Measurements from ENCODE around the gene TPST1. TPM values are rescaled to one million over a fixed set of nuclear protein-coding genes. Genes with fewer than 3 reads are reported as not detected.
"Not testable (repeated sequence)": the region's sequence is repeated elsewhere in the genome, so short reads cannot be mapped to it uniquely, and the experiment has no call there.

The TPST1 gene
- total RNA-seq, 4 donors from 2014 or later, result 1.5 to 28.3 (median 9.7) TPM

DNA sequence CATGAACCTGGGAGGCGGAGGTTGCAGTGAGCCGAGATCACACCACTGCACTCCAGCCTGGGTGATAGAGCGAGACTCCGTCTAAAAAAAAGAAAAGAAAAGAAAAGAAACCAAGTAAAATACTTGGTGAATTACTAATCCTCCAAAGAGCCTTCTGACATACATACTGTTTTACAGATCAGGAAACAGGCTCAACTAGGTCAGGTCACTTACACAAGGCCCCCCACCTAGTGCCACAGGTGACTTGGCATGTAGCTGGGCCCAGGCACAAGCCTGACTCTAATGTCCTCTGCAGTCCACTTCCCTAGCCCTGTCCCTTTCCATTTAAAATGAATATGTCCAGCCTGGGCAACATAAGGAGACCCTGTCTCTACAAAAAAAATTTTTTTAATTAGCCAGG is 157.0 kb downstream of the TPST1 start:
- in situ Hi-C loops (cut with MboI; ENCODE audit: low pct_ligation_motif_present in 1 of 4, low pct_unique_long_range_greater_than_20kb in 1 of 4, low sequenced_read_pairs in 3 of 4), result no loop called here
- no peak for TF ChIP-seq EP300 (IDR thresholded peaks at IDR 0.05; ENCODE audit: low read depth)
- TF ChIP-seq, protein P1, sequence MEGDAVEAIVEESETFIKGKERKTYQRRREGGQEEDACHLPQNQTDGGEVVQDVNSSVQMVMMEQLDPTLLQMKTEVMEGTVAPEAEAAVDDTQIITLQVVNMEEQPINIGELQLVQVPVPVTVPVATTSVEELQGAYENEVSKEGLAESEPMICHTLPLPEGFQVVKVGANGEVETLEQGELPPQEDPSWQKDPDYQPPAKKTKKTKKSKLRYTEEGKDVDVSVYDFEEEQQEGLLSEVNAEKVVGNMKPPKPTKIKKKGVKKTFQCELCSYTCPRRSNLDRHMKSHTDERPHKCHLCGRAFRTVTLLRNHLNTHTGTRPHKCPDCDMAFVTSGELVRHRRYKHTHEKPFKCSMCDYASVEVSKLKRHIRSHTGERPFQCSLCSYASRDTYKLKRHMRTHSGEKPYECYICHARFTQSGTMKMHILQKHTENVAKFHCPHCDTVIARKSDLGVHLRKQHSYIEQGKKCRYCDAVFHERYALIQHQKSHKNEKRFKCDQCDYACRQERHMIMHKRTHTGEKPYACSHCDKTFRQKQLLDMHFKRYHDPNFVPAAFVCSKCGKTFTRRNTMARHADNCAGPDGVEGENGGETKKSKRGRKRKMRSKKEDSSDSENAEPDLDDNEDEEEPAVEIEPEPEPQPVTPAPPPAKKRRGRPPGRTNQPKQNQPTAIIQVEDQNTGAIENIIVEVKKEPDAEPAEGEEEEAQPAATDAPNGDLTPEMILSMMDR (IDR thresholded peaks at IDR 0.05), result no peak
- TF ChIP-seq POLR2A (IDR thresholded peaks at IDR 0.05), result no peak
- TF ChIP-seq POLR2AphosphoS5 (IDR thresholded peaks at IDR 0.05), result no peak
- H3K4me3 ChIP-seq, result no peak overlapping the region
- no peaks in the 10 kb centered on the region for H3K4me1 ChIP-seq
- no peak for DNase-seq
- intact Hi-C loops (cut with DNase I; ENCODE audit: low total_unique reads), result no loop called here
- H3K36me3 ChIP-seq, result no peaks in the 10 kb centered on the region
- 90 to 96% methylated on average over 3 to 4 of the region's 4 CpGs for WGBS, 2 donors (ENCODE audit: low coverage in 1 of 2)
- no peaks in the 10 kb centered on the region for H3K27me3 ChIP-seq
- no peaks in the 10 kb centered on the region for H3K9me3 ChIP-seq
- H3K27ac ChIP-seq, result no peak overlapping the region

DNA sequence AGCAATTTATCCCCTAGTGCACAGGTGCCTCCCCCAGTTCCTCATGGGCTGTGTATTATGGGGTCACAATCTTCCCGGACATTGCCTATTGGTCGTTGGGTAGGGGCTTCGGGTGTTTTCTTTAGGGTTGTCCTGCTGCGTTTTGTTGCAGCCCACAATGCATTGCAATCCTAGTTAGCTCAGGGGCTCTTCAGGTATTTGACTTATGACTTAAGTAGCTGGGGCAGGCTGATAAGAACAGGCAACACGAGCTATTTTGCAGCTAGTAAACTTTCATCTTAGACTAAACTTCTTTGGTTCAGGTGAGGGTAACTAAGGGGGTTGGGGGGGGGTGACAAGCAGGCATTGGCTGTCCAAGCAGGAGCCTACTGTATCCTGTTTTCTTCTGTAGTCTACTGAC is 158.5 kb downstream of the TPST1 start:
- no peak for DNase-seq
- no peaks in the 10 kb centered on the region for H3K9me3 ChIP-seq
- no peaks in the 10 kb centered on the region for H3K36me3 ChIP-seq
- H3K27ac ChIP-seq, result no peak overlapping the region
- TF ChIP-seq EP300 (IDR thresholded peaks at IDR 0.05; ENCODE audit: low read depth), result no peak
- TF ChIP-seq POLR2A (IDR thresholded peaks at IDR 0.05), result no peak
- no peaks in the 10 kb centered on the region for H3K4me1 ChIP-seq
- WGBS, 2 donors (ENCODE audit: low coverage in 1 of 2), result 64% methylated on average over 5 of the region's 5 CpGs; no CpG with 5 or more reads in 1 of the 2 donors
- H3K4me3 ChIP-seq, result no peak overlapping the region
- intact Hi-C loops (cut with DNase I; ENCODE audit: low total_unique reads) (no loop called here), in situ Hi-C loops (cut with MboI; ENCODE audit: low pct_ligation_motif_present in 1 of 4, low pct_unique_long_range_greater_than_20kb in 1 of 4, low sequenced_read_pairs in 3 of 4) (no loop called here)
- H3K27me3 ChIP-seq, result no peaks in the 10 kb centered on the region

DNA sequence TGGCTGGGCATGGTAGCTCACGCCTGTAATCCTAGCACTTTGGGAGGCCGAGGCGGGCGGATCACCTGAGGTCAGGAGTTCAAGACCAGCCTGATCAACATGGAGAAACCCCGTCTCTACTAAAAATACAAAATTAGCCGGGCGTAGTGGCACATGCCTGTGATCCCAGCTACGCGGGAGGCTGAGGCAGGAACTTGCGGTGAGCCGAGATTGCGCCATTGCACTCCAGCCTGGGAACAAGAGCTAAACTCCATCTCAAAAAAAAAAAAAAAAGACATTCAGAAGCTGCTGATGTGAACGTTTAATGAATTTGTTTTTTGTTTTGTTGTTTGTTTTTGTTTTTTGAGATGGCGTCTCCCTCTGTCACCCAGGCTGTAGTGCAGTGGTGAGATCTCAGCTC is 159.9 kb downstream of the TPST1 start:
- DNase-seq; in situ Hi-C loops (cut with MboI; ENCODE audit: low pct_ligation_motif_present in 1 of 4, low pct_unique_long_range_greater_than_20kb in 1 of 4, low sequenced_read_pairs in 3 of 4); H3K4me3 ChIP-seq; H3K36me3 ChIP-seq; H3K4me1 ChIP-seq; H3K27me3 ChIP-seq; H3K27ac ChIP-seq; intact Hi-C loops (cut with DNase I; ENCODE audit: low total_unique reads); H3K9me3 ChIP-seq: not testable (repeated sequence)
- WGBS, 2 donors (ENCODE audit: low coverage in 1 of 2), result 91 to 93% methylated on average over 14 of the region's 14 CpGs

GRCh38 chr7:66371096-66371824 is 166.1 kb downstream of the TPST1 start:
- Histone ChIP-seq H3K27me3 (no peaks in the 10 kb centered on the region), H3K36me3 (no peaks in the 10 kb centered on the region), H3K4me3 (no peak overlapping the region), H3K4me1 (no peaks in the 10 kb centered on the region), H3K27ac (no peak overlapping the region), H3K9me3 (no peaks in the 10 kb centered on the region)
- no peak for DNase-seq
- in situ Hi-C loops (cut with MboI; ENCODE audit: low pct_ligation_motif_present in 1 of 4, low pct_unique_long_range_greater_than_20kb in 1 of 4, low sequenced_read_pairs in 3 of 4), result no loop called here
- TF ChIP-seq POLR2AphosphoS5 (IDR thresholded peaks at IDR 0.05), result no peak
- TF ChIP-seq, protein P1 (IDR thresholded peaks at IDR 0.05), result no peak
- TF ChIP-seq EP300 (IDR thresholded peaks at IDR 0.05; ENCODE audit: low read depth), result no peak
- TF ChIP-seq POLR2A (IDR thresholded peaks at IDR 0.05), result no peak
- intact Hi-C loops (cut with DNase I; ENCODE audit: low total_unique reads), result no loop called here
- 75 to 79% methylated on average over 5 to 7 of the region's 7 CpGs for WGBS, 2 donors (ENCODE audit: low coverage in 1 of 2)

GRCh38 chr7:66374141-66374840 is 169.2 kb downstream of the TPST1 start:
- H3K36me3 ChIP-seq; intact Hi-C loops (cut with DNase I; ENCODE audit: low total_unique reads); H3K27me3 ChIP-seq; H3K9me3 ChIP-seq; DNase-seq; H3K27ac ChIP-seq; in situ Hi-C loops (cut with MboI; ENCODE audit: low pct_ligation_motif_present in 1 of 4, low pct_unique_long_range_greater_than_20kb in 1 of 4, low sequenced_read_pairs in 3 of 4); H3K4me3 ChIP-seq; H3K4me1 ChIP-seq: not testable (repeated sequence)
- 85 to 86% methylated on average over 5 of the region's 5 CpGs for WGBS, 2 donors (ENCODE audit: low coverage in 1 of 2)
